Measurements from ENCODE around the gene TCTN2. TPM values are rescaled to one million over a fixed set of nuclear protein-coding genes. Genes with fewer than 3 reads are reported as not detected.

The TCTN2 gene
- total and polyA plus RNA-seq, 10 of the 15 experiments (the other 5 are each of a cell fraction or from before 2014, with no cell fraction given) = 0.55 to 5.5 (median 3.3) TPM

- BruUV-seq (replicated peaks) = no TSS peak
- POLR2A ChIA-PET = interaction anchor here (0.5 to 5.5 kb wide), 14 partner anchors 11 to 507 kb away, joined by 3 to 56 read pairs (median 4); partner anchors contain the start of genes DDX55, EIF2B1 and GTF2H3
- H3K27me3 ChIP-seq (replicated peaks in 1 of 2; ENCODE audit: control insufficient read depth in 2 of 2, insufficient read depth in 2 of 2, low read length in 1 of 2) = no peaks in the 10 kb centered on the region
- H3K27ac ChIP-seq (ENCODE audit: control insufficient read depth, insufficient read depth) = peak overlapping the region; percentile 91
- ATAC-seq = no peak; the same call in 1 of the 3 replicates
- peak overlapping the region; percentile 84 for H3K4me3 ChIP-seq
- peaks cover 15% of the 10 kb centered on the region for H3K4me1 ChIP-seq (ENCODE audit: control insufficient read depth, insufficient read depth, low read length)
- H3K4me2 ChIP-seq (ENCODE audit: control insufficient read depth, insufficient read depth) = peak overlapping the region; percentile 100
- WGBS (ENCODE audit: insufficient coverage, insufficient replicate concordance, low lambda C conversion rate, missing lambda C conversion rate) = 1% methylated on average over 26 of the region's 26 CpGs
- TF ChIP-seq ZBTB33 (IDR thresholded peaks at IDR 0.05) = no peak
- RAD21 ChIA-PET (ENCODE audit: unreplicated experiment) = interaction anchor here (0.8 to 3.7 kb wide), 14 partner anchors 10 to 480 kb away, joined by 3 to 26 read pairs (median 6); partner anchors contain the start of genes DDX55, DNAH10 and TCTN2
- SMC1A ChIA-PET (ENCODE audit: uncharacterized antibody, unreplicated experiment) = interaction anchor here (0.6 to 5.2 kb wide), 12 partner anchors 12 to 271 kb away, joined by 3 to 32 read pairs (median 6); partner anchors contain the start of genes EIF2B1, GTF2H3 and TCTN2
- CTCF ChIA-PET = interaction anchor here (1.2 to 2.5 kb wide), 9 partner anchors 9 to 280 kb away, joined by 3 to 9 read pairs (median 4); no protein-coding TSS in a partner anchor
- H4K20me1 ChIP-seq (ENCODE audit: control insufficient read depth, insufficient read depth) = no peaks in the 10 kb centered on the region
- intact Hi-C loops (cut with micrococcal nuclease; ENCODE audit: unreplicated experiment) = loop anchor here (5.0 kb wide), 1 partner anchor 56 kb away; no protein-coding TSS in a partner anchor
- peaks cover 34% of the 10 kb centered on the region for H3K79me2 ChIP-seq (ENCODE audit: control insufficient read depth, insufficient read depth, low read length)
- FAIRE-seq = no peak
- H3K9ac ChIP-seq (ENCODE audit: control insufficient read depth, insufficient read depth, low read length) = peak overlapping the region; percentile 83
- H3K36me3 ChIP-seq (ENCODE audit: control insufficient read depth in 2 of 2, insufficient read depth in 2 of 2, low read length in 1 of 2) = no peaks in the 10 kb centered on the region; a peak in 2 of 4 replicates
- no peak for DNase-seq (ENCODE audit: low read depth, low spot score)
- in situ Hi-C loops (cut with MboI) = no loop called here
- no peaks in the 10 kb centered on the region for H3K9me3 ChIP-seq (replicated peaks; ENCODE audit: control insufficient read depth, insufficient read depth, low read length)
- peak overlapping the region; percentile 64 for H2AFZ ChIP-seq (ENCODE audit: control insufficient read depth, low read depth, low read length)
Measured at GRCh38 chr12:123712780-123713319, 41.9 kb downstream of the TCTN2 start.

GRCh38 chr12:123713398-123713797 is 42.5 kb downstream of the TCTN2 start:
- FAIRE-seq (no peak), ATAC-seq (peak; percentile 9), DNase-seq (ENCODE audit: low read depth, low spot score) (no peak)
- intact Hi-C loops (cut with micrococcal nuclease; ENCODE audit: unreplicated experiment) (loop anchor here (5.0 kb wide), 1 partner anchor 56 kb away; no protein-coding TSS in a partner anchor), in situ Hi-C loops (cut with MboI) (no loop called here)
- Histone ChIP-seq H3K4me3 (peak overlapping the region; percentile 84), H3K79me2 (ENCODE audit: control insufficient read depth, insufficient read depth, low read length) (peaks cover 34% of the 10 kb centered on the region), H3K9ac (ENCODE audit: control insufficient read depth, insufficient read depth, low read length) (peak overlapping the region; percentile 83), H4K20me1 (ENCODE audit: control insufficient read depth, insufficient read depth) (no peaks in the 10 kb centered on the region), H3K27me3 (replicated peaks in 1 of 2; ENCODE audit: control insufficient read depth in 2 of 2, insufficient read depth in 2 of 2, low read length in 1 of 2) (no peaks in the 10 kb centered on the region), H3K27ac (ENCODE audit: control insufficient read depth, insufficient read depth) (peak overlapping the region; percentile 91), H3K4me1 (ENCODE audit: control insufficient read depth, insufficient read depth, low read length) (peaks cover 15% of the 10 kb centered on the region), H3K9me3 (replicated peaks; ENCODE audit: control insufficient read depth, insufficient read depth, low read length) (no peaks in the 10 kb centered on the region), H2AFZ (ENCODE audit: control insufficient read depth, low read depth, low read length) (peak overlapping the region; percentile 10; the same call in 1 of the 2 replicates), H3K36me3 (ENCODE audit: control insufficient read depth in 2 of 2, insufficient read depth in 2 of 2, low read length in 1 of 2) (no peaks in the 10 kb centered on the region; a peak in 2 of 4 replicates), H3K4me2 (ENCODE audit: control insufficient read depth, insufficient read depth) (peak overlapping the region; percentile 100)
- no peak for TF ChIP-seq SPI1 (IDR thresholded peaks at IDR 0.05; ENCODE audit: borderline replicate concordance, insufficient read depth, low read depth, low read length)
- RAD21 ChIA-PET (ENCODE audit: unreplicated experiment) = interaction anchor here (0.8 to 3.7 kb wide), 8 partner anchors 13 to 478 kb away, joined by 3 to 26 read pairs (median 6); partner anchors contain the start of gene TCTN2
- POLR2A ChIA-PET = interaction anchor here (0.7 to 5.5 kb wide), 10 partner anchors 11 to 130 kb away, joined by 3 to 56 read pairs (median 4); partner anchors contain the start of genes DDX55, EIF2B1 and GTF2H3
- CTCF ChIA-PET = interaction anchor here (1.2 to 2.5 kb wide), 7 partner anchors 51 to 280 kb away, joined by 3 to 9 read pairs (median 5); no protein-coding TSS in a partner anchor
- SMC1A ChIA-PET (ENCODE audit: uncharacterized antibody, unreplicated experiment) = interaction anchor here (0.8 to 5.2 kb wide), 11 partner anchors 12 to 270 kb away, joined by 3 to 32 read pairs (median 6); partner anchors contain the start of genes EIF2B1, GTF2H3 and TCTN2
- WGBS (ENCODE audit: insufficient coverage, insufficient replicate concordance, low lambda C conversion rate, missing lambda C conversion rate) = 3% methylated on average over 6 of the region's 6 CpGs
- BruUV-seq (replicated peaks) = TSS peak; percentile 79
